ENCODE measurements around the gene TRAPPC10. TPM values are rescaled to one million over a fixed set of nuclear protein-coding genes. Genes with fewer than 3 reads are reported as not detected.

Gene TRAPPC10
- total RNA-seq, 2 experiments from 2014 or later, result 98.1 to 101 TPM

DNA sequence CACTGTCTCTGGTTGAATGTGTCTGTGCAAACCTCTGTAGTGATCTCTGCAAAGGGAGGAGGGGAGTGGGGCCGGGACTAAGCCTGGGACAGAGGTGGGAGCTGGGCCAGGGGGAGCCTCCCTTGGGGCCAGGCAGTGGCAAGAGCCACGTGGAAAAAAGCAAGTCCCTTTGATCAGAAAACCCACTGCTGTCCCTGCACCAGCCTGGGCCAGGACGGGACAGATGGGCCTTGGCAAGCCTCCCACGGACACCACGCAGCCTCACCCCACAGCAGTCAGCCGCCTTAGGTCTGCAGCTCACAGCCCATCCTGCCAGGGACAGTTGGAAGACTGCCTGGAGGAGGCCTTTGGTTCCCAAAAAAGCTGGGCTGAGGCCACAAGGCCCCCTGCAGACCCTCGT, 11.7 kb upstream of the TRAPPC10 start:
- POLR2A ChIA-PET, result no interaction called here
- TF ChIP-seq, protein P1, sequence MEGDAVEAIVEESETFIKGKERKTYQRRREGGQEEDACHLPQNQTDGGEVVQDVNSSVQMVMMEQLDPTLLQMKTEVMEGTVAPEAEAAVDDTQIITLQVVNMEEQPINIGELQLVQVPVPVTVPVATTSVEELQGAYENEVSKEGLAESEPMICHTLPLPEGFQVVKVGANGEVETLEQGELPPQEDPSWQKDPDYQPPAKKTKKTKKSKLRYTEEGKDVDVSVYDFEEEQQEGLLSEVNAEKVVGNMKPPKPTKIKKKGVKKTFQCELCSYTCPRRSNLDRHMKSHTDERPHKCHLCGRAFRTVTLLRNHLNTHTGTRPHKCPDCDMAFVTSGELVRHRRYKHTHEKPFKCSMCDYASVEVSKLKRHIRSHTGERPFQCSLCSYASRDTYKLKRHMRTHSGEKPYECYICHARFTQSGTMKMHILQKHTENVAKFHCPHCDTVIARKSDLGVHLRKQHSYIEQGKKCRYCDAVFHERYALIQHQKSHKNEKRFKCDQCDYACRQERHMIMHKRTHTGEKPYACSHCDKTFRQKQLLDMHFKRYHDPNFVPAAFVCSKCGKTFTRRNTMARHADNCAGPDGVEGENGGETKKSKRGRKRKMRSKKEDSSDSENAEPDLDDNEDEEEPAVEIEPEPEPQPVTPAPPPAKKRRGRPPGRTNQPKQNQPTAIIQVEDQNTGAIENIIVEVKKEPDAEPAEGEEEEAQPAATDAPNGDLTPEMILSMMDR (IDR thresholded peaks at IDR 0.05), result no peak
- intact Hi-C loops (cut with DNase I, micrococcal nuclease), result no loop called here
- Histone ChIP-seq H3K4me1 (ENCODE audit: insufficient read depth, low read length) (no peaks in the 10 kb centered on the region), H3K4me3 (ENCODE audit: low read length) (no peak overlapping the region), H3K27ac (ENCODE audit: low read depth in 1 of 2, low read length in 2 of 2) (no peak overlapping the region), H3K36me3 (ENCODE audit: insufficient read depth, low read length) (no peaks in the 10 kb centered on the region), H3K27me3 (ENCODE audit: control insufficient read depth in 1 of 2, insufficient read depth in 2 of 2, low read length in 2 of 2) (no peaks in the 10 kb centered on the region), H3K9me3 (ENCODE audit: control insufficient read depth in 1 of 2, insufficient read depth in 1 of 2, low read length in 2 of 2) (peaks cover 0 to 5% of the 10 kb centered on the region in 2 experiments)
- H3K4me3 Mint-ChIP-seq, result no peak overlapping the region
- no peaks in the 10 kb centered on the region for H3K9me3 Mint-ChIP-seq
- ATAC-seq (ENCODE audit: poor library complexity) (no peak), DNase-seq (no peak)
- H3K27ac Mint-ChIP-seq, result no peak overlapping the region
- CTCF ChIA-PET, result no interaction called here
- H3K27me3 Mint-ChIP-seq, result no peaks in the 10 kb centered on the region
- H3K4me1 Mint-ChIP-seq (ENCODE audit: low read depth), result no peaks in the 10 kb centered on the region
- H3K36me3 Mint-ChIP-seq (ENCODE audit: low read depth), result no peaks in the 10 kb centered on the region

DNA sequence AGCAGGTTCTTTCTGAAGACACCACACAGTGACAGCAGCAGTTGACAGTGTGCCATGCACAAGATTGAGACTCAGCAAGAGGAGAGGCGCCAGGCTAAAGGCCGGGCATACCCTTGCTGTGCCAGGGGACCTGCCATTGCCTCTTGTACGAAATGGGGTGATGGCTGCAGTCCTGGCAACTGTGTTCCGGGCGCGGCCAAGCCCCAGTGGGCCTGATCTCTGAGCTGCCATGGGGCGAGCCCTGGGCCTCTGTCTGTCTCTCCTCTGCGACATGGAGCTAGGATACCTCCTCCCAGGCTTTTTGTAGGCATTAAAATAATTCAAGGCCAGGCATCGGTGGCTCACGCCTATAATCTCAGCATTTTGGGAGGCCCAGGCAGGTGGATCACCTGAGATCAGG, 9.6 kb upstream of the TRAPPC10 start:
- no peaks in the 10 kb centered on the region for H3K9me3 Mint-ChIP-seq
- H3K4me3 ChIP-seq (ENCODE audit: low read length), result no peak overlapping the region
- TF ChIP-seq, protein P1 (IDR thresholded peaks at IDR 0.05), result no peak
- no peaks in the 10 kb centered on the region for H3K4me1 Mint-ChIP-seq (ENCODE audit: low read depth)
- intact Hi-C loops (cut with DNase I, micrococcal nuclease), result no loop called here
- ATAC-seq (ENCODE audit: poor library complexity) (no peak), DNase-seq (no peak)
- no peaks in the 10 kb centered on the region for H3K27me3 ChIP-seq (ENCODE audit: control insufficient read depth in 1 of 2, insufficient read depth in 2 of 2, low read length in 2 of 2)
- no peak overlapping the region for H3K27ac ChIP-seq (ENCODE audit: low read depth in 1 of 2, low read length in 2 of 2)
- no peaks in the 10 kb centered on the region for H3K36me3 Mint-ChIP-seq (ENCODE audit: low read depth)
- no peaks in the 10 kb centered on the region for H3K27me3 Mint-ChIP-seq
- no peaks in the 10 kb centered on the region for H3K4me1 ChIP-seq (ENCODE audit: insufficient read depth, low read length)
- ChIA-PET CTCF (no interaction called here), POLR2A (no interaction called here)
- no peak overlapping the region for H3K27ac Mint-ChIP-seq
- no peak overlapping the region for H3K4me3 Mint-ChIP-seq
- no peaks in the 10 kb centered on the region for H3K9me3 ChIP-seq (ENCODE audit: control insufficient read depth in 1 of 2, insufficient read depth in 1 of 2, low read length in 2 of 2)
- no peaks in the 10 kb centered on the region for H3K36me3 ChIP-seq (ENCODE audit: insufficient read depth, low read length)

DNA sequence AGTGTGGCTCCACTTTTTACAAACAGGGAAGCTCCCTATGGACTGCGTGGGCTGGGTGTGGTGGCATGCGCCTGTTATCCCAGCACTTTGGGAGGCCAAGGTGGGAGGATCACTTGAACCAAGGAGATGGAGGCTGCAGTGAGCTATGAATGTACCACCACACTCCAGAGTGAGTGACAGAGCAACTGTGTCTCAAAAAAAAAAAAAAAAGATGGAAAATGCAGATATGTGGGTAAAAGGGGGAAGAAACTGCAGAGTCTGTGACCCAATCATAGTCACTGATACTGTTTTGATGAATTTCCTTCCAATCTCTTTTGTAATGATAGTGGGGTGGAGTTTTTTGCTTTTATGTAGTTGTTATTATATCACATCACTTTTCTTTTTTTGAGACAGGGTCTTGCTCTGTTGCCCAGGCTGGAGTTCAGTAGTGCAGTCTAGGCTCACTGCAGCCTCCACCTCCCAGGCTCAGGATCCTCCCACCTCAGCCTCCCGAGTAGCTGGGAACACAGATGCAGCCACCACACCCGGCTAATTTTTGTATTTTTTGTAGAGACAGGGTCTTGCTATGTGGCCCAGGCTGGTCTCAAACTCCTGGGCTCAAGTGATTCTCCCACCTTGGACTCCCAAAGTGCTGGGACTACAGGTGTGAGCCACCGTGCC, 8.7 kb upstream of the TRAPPC10 start:
- ChIA-PET POLR2A (no interaction called here), CTCF (no interaction called here)
- Mint-ChIP-seq H3K36me3 (ENCODE audit: low read depth) (no peaks in the 10 kb centered on the region), H3K9me3 (no peaks in the 10 kb centered on the region), H3K4me3 (no peak overlapping the region), H3K4me1 (ENCODE audit: low read depth) (no peaks in the 10 kb centered on the region), H3K27ac (no peak overlapping the region), H3K27me3 (no peaks in the 10 kb centered on the region)
- Histone ChIP-seq H3K4me1 (ENCODE audit: insufficient read depth, low read length) (no peaks in the 10 kb centered on the region), H3K27me3 (ENCODE audit: control insufficient read depth in 1 of 2, insufficient read depth in 2 of 2, low read length in 2 of 2) (no peaks in the 10 kb centered on the region), H3K27ac (ENCODE audit: low read depth in 1 of 2, low read length in 2 of 2) (no peak overlapping the region), H3K9me3 (ENCODE audit: control insufficient read depth in 1 of 2, insufficient read depth in 1 of 2, low read length in 2 of 2) (no peaks in the 10 kb centered on the region), H3K36me3 (ENCODE audit: insufficient read depth, low read length) (no peaks in the 10 kb centered on the region), H3K4me3 (ENCODE audit: low read length) (no peak overlapping the region)
- DNase-seq, result no peak
- no peak for ATAC-seq (ENCODE audit: poor library complexity)
- TF ChIP-seq, protein P1 (IDR thresholded peaks at IDR 0.05), result no peak
- intact Hi-C loops (cut with DNase I, micrococcal nuclease), result no loop called here
